GM12892 (cell line): ENCODE data around the gene SZT2.

Source experiments
- POLR2A ChIP-seq: IDR thresholded peaks from 2 replicates; pipeline ENCODE4 v1.6.1; 2011; ENCODE audit warnings: low read depth, low read length, control low read depth
- POLR2AphosphoS5 ChIP-seq: IDR thresholded peaks from 2 replicates; pipeline ENCODE4 v1.6.1; 2011; ENCODE audit warnings: low read depth, low read length, control low read depth

GRCh38 chr1:43370564-43370963 lies 19.1 kb upstream of the SZT2 start:
- TF ChIP-seq POLR2A (no peak), POLR2AphosphoS5 (no peak)
